Activated T-helper 1 cell treated with Interleukin-2 at 50 U/mL for 16 hours (primary cell): ENCODE measurements around the gene RHCG.
"Not testable (repeated sequence)": the region's sequence is repeated elsewhere in the genome, so short reads cannot be mapped to it uniquely, and the experiment has no call there.

ENCODE experiments used
- DNase-seq: peaks from one replicate; pipeline ENCODE4 v3.0.0-alpha.2; 2020; ENCODE audit warnings: low read depth

The RHCG gene

GRCh38 chr15:89477411-89478242 lies 18.8 kb downstream of the RHCG start:
- DNase-seq: no peak

- no peak for DNase-seq
These were observed 20.7 kb downstream of the RHCG start for GRCh38 chr15:89475661-89476060.

- DNase-seq: no peak
These were observed 23.6 kb downstream of the RHCG start for GRCh38 chr15:89472785-89473256.

GRCh38 chr15:89469426-89470096 lies 26.8 kb downstream of the RHCG start:
- no peak for DNase-seq

- DNase-seq: not testable (repeated sequence)
These were observed 27.6 kb downstream of the RHCG start for GRCh38 chr15:89468813-89469212.

- no peak for DNase-seq
These were observed 33.3 kb downstream of the RHCG start for GRCh38 chr15:89463113-89463512.

GRCh38 chr15:89462198-89462912 lies 34.0 kb downstream of the RHCG start:
- DNase-seq: no peak

GRCh38 chr15:89461386-89461785 lies 35.0 kb downstream of the RHCG start:
- DNase-seq: no peak

- no peak for DNase-seq
These were observed 36.3 kb downstream of the RHCG start for GRCh38 chr15:89460048-89460447.

GRCh38 chr15:89459271-89460038 lies 36.9 kb downstream of the RHCG start:
- no peak for DNase-seq

- DNase-seq: no peak
These were observed 37.9 kb downstream of the RHCG start for GRCh38 chr15:89458440-89458839.

GRCh38 chr15:89457086-89457485 lies 39.3 kb downstream of the RHCG start:
- no peak for DNase-seq

- no peak for DNase-seq
These were observed 40.8 kb downstream of the RHCG start for GRCh38 chr15:89455535-89455934.

GRCh38 chr15:89452330-89452836 lies 44.0 kb downstream of the RHCG start:
- DNase-seq: no peak

- no peak for DNase-seq
These were observed 44.5 kb downstream of the RHCG start for GRCh38 chr15:89451846-89452245.

GRCh38 chr15:89450076-89451006 lies 46.0 kb downstream of the RHCG start:
- no peak for DNase-seq

- no peak for DNase-seq
These were observed 47.6 kb downstream of the RHCG start for GRCh38 chr15:89448825-89449224.

GRCh38 chr15:89447676-89448075 lies 48.7 kb downstream of the RHCG start:
- no peak for DNase-seq

GRCh38 chr15:89446255-89446891 lies 50.0 kb downstream of the RHCG start:
- no peak for DNase-seq

GRCh38 chr15:89445518-89445917 lies 50.9 kb downstream of the RHCG start:
- no peak for DNase-seq
